Kidney tubule cell (primary cell): ENCODE data around the gene C11orf86.

Experiments used
- DNase-seq: peaks from one replicate; pipeline ENCODE4 v3.0.0-alpha.2; 2018; ENCODE audit warnings: low spot score

The C11orf86 gene

GRCh38 chr11:67025750-67026149, 50.6 kb downstream of the C11orf86 start:
- DNase-seq = no peak
